RWPE2 (cell line): ENCODE measurements around the gene HOXA10.

Source experiments
- ATAC-seq: fragments of 200-7000 bp; cut with Tn5 transposase; 3 replicates; pipeline ENCODE4 v1.9.1; 2021; ENCODE audit warnings: low read depth
- DNase-seq: peaks from one replicate; pipeline ENCODE4 v3.0.0-alpha.2; 2020; ENCODE audit warnings: low spot score
- H3K27ac ChIP-seq: fragments of 450-650 bp; 2 replicates; pipeline ENCODE4 v1.5.1; 2017; ENCODE audit warnings: mild to moderate bottlenecking; ENCODE audit not compliant: poor library complexity, severe bottlenecking
- H3K27me3 ChIP-seq: fragments of 250-450 bp; sonication (Bioruptor Pico); 2 replicates; pipeline ENCODE4 v1.5.1; 2021; ENCODE audit warnings: mild to moderate bottlenecking, moderate library complexity; ENCODE audit not compliant: insufficient read depth, poor library complexity, severe bottlenecking
- H3K36me3 ChIP-seq: fragments of 250-450 bp; sonication (Bioruptor Pico); 2 replicates; pipeline ENCODE4 v1.5.1; 2020; ENCODE audit warnings: low read depth, mild to moderate bottlenecking, moderate library complexity
- H3K4me1 ChIP-seq: fragments of 250-450 bp; sonication (Bioruptor Pico); 2 replicates; pipeline ENCODE4 v1.5.1; 2021; ENCODE audit warnings: mild to moderate bottlenecking, moderate library complexity; ENCODE audit not compliant: insufficient read depth, poor library complexity, severe bottlenecking
- H3K4me3 ChIP-seq: fragments of 250-450 bp; sonication (Bioruptor Pico); 2 replicates; pipeline ENCODE4 v1.5.1; 2021; ENCODE audit warnings: mild to moderate bottlenecking, moderate library complexity; ENCODE audit not compliant: severe bottlenecking
- H3K9me3 ChIP-seq: fragments of 250-450 bp; sonication (Bioruptor Pico); 2 replicates; pipeline ENCODE4 v1.5.1; 2021; ENCODE audit warnings: mild to moderate bottlenecking, moderate library complexity; ENCODE audit not compliant: severe bottlenecking
- TF ChIP-seq, protein P1 (sequence below): fragments of 450-650 bp; IDR thresholded peaks from one replicate; pipeline ENCODE4 v1.5.1; 2017; ENCODE audit warnings: mild to moderate bottlenecking, moderate library complexity; ENCODE audit not compliant: poor library complexity, severe bottlenecking

HOXA10 gene

DNA sequence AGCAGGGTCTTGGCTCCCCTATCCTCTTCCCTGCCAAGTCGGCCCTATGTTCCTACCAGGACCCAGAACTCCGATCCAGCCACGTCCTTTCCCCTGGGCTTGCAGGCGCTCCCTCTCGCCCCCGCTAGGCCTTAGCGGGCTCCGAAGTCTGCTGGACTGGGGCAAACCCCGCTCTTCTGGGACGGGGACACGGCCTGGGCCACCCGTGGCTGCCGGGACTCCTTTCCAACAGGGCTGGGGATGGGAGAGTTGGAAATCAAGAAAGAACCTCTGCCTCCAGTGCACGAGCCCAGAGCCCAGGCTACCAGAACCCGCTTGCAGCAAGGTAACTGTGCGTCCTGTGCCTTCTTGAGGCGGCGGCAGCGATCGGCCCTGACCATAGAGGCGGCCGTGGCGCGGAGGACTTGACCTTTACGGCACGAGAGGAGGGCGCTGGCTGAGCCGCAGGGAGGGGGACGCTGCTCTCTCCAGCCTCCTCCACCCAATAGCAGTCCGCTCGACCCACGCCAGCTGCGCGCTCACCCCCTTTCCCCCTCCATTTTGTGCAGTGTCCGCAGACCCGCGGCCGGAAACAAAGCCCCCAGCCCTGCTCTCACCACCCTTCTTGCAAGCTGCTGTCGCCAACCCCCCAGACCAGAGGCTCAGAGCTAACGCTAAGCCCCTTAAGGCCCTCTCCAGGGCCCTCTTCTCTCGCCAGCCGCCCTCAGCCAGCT lies 17.9 kb upstream of the HOXA10 start:
- H3K27ac ChIP-seq: peak overlapping the region; percentile 92
- H3K4me1 ChIP-seq: peaks cover 39% of the 10 kb centered on the region
- peaks cover 27% of the 10 kb centered on the region for H3K36me3 ChIP-seq
- H3K27me3 ChIP-seq: no peaks in the 10 kb centered on the region
- DNase-seq (peak; percentile 74), ATAC-seq (peak; percentile 8)
- no peaks in the 10 kb centered on the region for H3K9me3 ChIP-seq
- TF ChIP-seq, protein P1, sequence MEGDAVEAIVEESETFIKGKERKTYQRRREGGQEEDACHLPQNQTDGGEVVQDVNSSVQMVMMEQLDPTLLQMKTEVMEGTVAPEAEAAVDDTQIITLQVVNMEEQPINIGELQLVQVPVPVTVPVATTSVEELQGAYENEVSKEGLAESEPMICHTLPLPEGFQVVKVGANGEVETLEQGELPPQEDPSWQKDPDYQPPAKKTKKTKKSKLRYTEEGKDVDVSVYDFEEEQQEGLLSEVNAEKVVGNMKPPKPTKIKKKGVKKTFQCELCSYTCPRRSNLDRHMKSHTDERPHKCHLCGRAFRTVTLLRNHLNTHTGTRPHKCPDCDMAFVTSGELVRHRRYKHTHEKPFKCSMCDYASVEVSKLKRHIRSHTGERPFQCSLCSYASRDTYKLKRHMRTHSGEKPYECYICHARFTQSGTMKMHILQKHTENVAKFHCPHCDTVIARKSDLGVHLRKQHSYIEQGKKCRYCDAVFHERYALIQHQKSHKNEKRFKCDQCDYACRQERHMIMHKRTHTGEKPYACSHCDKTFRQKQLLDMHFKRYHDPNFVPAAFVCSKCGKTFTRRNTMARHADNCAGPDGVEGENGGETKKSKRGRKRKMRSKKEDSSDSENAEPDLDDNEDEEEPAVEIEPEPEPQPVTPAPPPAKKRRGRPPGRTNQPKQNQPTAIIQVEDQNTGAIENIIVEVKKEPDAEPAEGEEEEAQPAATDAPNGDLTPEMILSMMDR: no peak
- H3K4me3 ChIP-seq: peak overlapping the region; percentile 89

DNA sequence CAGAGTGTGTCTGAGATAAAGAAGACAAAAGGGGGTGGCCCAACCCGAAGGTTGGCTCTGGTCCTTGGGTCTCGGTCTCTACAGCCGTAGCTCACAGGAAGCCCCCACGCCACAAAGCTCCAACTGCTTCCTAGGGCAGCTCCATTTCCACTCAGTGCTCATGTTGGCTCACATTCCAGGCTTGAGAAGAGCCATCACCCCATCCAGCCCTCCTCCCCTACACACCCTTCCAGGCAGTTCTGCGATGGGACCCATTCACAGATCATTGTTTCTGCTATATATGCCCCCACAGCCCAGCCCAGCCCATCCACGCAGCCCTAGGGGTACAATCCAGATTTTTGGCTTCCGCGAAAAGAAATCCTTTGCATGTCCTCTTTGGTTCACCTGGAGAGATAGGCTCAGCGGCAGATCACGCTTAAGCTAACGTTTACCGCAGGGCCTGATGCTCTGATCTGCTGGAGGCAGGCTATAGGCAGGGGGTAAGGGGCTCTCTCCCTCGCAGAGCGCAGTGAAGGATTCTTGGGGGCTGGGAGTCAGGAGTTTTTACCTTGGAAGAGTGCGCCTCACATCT lies 17.1 kb upstream of the HOXA10 start:
- ATAC-seq (peak; percentile 0; the same call in 1 of the 3 replicates), DNase-seq (peak; percentile 38)
- H3K27me3 ChIP-seq: no peaks in the 10 kb centered on the region

DNA sequence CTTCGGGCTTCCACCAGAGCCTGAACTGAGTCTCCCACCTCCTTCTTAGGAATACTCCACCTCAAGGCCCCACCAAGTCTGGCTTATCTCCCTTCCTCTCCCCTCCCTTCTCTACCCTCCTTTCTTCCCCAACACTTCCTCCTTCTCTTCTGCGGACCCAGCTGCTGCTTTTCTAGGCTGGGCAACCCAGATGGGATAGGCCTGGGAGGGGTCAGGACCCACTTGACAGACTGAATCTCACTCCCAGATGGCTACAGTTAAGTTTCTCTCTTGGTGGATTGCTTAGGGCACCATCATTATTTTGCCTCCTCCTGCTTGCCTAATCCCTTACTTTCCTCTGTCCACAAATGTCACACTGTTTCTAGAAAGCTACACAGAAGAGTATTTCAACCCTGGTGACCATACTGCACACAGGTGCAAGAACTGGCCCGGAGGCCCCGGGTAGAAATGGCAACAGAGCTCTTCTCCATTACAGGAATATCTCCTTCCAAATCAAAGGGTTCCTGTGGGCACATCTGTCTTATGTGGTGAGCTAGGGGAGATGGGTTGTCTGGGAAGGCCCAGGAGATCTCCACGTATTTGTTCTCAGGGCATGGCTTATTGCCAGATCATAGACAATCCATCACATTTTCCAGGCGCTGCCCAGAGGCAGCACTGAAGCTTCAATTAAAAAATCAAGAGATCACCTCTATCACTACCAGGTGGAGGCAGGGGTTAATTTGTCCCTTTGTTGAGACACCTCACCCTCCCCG lies 16.1 kb upstream of the HOXA10 start:
- ATAC-seq: no peak
- no peaks in the 10 kb centered on the region for H3K27me3 ChIP-seq
- peaks cover 35% of the 10 kb centered on the region for H3K4me1 ChIP-seq

More for the DNA sequence above, 17.1 kb upstream of the HOXA10 start:
- H3K27ac ChIP-seq: peak overlapping the region; percentile 92
- TF ChIP-seq, protein P1: no peak
- H3K4me3 ChIP-seq: peak overlapping the region; percentile 89
- peaks cover 42% of the 10 kb centered on the region for H3K4me1 ChIP-seq
- peaks cover 21% of the 10 kb centered on the region for H3K36me3 ChIP-seq
- H3K9me3 ChIP-seq: no peaks in the 10 kb centered on the region

DNA sequence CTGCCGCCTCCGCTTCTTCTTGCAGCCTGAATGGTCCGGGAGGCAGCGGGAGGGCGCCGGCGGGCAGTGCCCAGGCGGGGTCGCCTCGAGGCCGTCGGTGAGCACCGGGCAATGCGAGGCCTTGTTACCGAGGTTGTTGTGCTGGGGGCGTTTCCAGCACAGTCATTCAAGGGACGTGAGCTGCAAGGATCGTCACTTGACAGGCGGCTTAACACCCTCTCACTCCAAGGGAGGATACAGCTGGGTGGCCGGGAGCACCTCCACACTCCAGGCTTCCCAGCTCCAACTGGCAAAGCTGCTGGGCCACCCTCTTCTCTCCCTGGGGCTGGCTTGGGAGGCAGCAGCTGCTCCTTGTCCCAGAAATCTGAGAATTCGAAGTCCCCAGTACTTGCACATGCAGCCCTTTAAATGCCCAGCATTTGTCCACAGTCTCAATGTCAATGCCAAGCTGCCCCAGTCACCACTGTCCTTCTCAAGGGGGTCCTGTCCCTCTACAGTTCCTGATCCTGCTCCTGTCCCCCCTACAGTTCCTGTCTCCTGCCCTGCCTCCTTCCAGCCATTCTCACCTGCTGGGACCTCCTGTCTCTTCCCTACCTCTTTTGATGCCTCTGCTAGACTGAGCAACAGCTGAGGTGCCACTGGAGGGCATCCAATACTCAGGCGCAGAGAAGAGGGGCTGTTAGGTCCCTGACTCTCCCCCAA lies 15.3 kb upstream of the HOXA10 start:
- H3K9me3 ChIP-seq: no peaks in the 10 kb centered on the region
- peak overlapping the region; percentile 49 for H3K4me3 ChIP-seq
- DNase-seq (peak; percentile 58), ATAC-seq (peak; percentile 3)
- H3K27ac ChIP-seq: peak overlapping the region; percentile 92
- H3K27me3 ChIP-seq: no peaks in the 10 kb centered on the region
- H3K36me3 ChIP-seq: peaks cover 4% of the 10 kb centered on the region; the same call in 1 of the 2 replicates
- H3K4me1 ChIP-seq: peaks cover 33% of the 10 kb centered on the region
- TF ChIP-seq, protein P1: peak; percentile 8

More for the DNA sequence above, 16.1 kb upstream of the HOXA10 start:
- Histone ChIP-seq H3K36me3 (peaks cover 11% of the 10 kb centered on the region), H3K4me3 (no peak overlapping the region), H3K27ac (peak overlapping the region; percentile 92), H3K9me3 (no peaks in the 10 kb centered on the region)
- DNase-seq: peak; percentile 15
- TF ChIP-seq, protein P1: no peak
